HFF-Myc (cell line): ENCODE data around the gene AUNIP.

ENCODE experiments used
- DNase-seq: peaks from one replicate; pipeline ENCODE4 v3.0.0-alpha.2; 2011; ENCODE audit warnings: low read depth; ENCODE audit errors: extremely low read depth
- H3K4me3 ChIP-seq: replicated peaks from 2 replicates; pipeline ENCODE4 v1.5.1; 2011; ENCODE audit warnings: low read depth, mild to moderate bottlenecking, control low read depth, low read length
- CTCF ChIP-seq: IDR thresholded peaks from 2 replicates; pipeline ENCODE4 v1.5.1; 2012; ENCODE audit warnings: mild to moderate bottlenecking, low read depth, low read length, control low read depth; ENCODE audit errors: missing control alignments

AUNIP gene

GRCh38 chr1:25867210-25867991 lies 8.1 kb upstream of the AUNIP start:
- no peak overlapping the region for H3K4me3 ChIP-seq
- no peak for TF ChIP-seq CTCF
- no peak for DNase-seq

DNA sequence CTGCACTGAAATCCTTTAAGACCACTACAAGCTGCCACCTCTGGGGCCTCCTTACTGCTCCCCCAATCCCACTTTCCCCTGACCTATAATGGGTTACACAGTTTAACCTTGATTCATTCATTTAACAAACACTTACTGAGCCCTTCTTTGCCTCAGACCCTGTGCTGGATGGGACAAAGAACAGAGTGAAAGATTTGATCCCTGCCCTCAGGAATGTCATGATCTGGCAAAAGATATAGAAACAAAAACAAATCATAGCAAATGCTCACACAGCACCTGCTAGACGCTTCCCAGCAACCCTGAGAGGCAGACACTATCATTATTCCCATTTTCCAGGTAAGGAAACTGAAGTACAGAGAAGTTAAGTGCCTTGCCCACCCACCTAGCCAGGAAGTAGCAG lies 7.0 kb upstream of the AUNIP start:
- no peak for TF ChIP-seq CTCF
- no peak for DNase-seq
- no peak overlapping the region for H3K4me3 ChIP-seq

DNA sequence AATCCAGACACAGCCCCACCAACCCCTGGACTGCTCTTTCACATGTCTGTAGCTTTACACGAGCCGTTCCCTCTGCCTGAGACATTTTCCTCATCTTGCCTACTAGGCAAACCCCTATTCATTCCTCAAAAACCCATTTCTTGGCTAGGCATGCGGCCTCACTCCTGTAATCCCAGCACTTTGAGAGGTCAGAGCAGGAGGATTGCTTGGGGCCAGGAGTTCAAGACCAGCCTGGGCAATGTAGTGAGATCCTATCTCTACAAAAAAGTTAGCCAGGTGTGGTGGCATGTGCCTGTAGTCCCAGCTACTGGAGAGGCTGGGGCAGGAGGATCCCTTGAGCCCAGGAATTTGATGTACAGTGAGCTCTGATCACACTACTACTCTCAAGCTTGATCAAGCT lies 5.2 kb upstream of the AUNIP start:
- DNase-seq: no peak
- H3K4me3 ChIP-seq: no peak overlapping the region
- no peak for TF ChIP-seq CTCF

DNA sequence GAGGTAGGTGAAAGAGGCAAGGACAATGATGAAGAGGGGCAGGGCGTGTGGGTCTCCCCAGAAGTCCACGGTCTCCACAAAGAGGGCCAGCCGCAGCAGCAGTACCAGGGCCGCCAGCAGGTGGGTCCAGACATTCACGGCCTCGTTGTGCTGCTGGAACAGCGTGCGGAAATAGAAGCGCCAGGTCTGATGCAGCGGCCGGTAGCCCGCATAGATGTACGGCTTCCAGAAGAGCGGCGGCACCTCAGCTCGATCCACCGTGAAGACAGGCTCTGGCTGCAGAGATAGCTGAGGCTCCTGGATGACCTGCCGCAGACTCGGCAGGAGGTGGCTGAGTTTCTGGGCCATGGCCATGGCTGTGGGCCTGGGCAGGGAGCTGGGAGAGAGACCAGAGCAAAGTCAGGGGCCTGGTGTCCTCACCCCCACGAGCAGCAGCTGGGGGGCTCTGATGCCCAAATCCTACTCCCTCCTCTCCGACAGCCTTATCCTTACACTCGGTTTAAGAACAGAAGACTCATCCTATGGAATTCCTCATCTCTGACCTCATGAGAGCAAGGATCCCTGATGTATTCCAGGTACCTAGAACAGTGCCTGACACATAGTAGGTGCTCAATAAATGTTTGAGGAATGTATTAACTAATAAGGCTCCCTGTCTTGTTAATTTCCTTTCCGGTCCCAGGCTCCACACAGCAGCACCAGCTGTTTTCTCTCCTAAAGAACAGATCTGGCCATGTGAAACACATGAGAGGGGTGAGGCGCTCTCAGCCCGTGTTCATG lies 4.4 kb upstream of the AUNIP start:
- no peak for DNase-seq
- H3K4me3 ChIP-seq: no peak overlapping the region
- no peak for TF ChIP-seq CTCF

DNA sequence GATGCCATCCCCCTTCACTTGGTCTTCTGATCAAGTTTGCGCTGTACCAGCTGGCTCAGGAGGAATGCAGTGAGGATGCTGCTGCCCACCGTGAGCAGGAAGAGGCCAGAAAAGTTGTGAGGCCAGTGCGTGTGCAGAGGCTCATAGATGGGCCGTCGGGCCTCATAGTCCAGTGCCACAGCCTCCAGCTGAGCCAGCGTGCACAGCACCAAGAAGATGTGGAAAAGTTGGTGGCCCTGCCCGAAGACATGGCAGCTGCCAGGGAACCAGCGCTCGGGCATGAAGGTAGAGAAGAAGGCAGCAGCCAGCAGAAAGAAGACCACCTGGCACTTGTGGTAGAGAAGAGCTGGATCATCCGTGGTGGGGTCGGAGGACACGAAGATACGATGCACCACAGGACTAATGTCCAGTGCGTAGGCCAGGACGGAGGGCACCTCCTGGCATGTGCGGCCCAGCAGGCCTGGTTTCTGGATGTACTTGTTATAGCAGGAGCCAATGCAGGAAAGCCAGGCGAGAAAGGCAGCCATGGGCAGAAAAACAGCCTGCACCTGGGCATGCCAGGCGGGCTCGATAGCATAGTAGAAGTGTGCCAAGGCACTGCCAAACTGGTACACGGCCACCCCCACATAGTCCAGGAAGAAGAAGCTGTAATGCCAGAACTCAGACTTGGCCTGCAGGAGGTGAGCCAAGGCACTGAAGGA lies 3.7 kb upstream of the AUNIP start:
- TF ChIP-seq CTCF: no peak
- H3K4me3 ChIP-seq: no peak overlapping the region
- no peak for DNase-seq

DNA sequence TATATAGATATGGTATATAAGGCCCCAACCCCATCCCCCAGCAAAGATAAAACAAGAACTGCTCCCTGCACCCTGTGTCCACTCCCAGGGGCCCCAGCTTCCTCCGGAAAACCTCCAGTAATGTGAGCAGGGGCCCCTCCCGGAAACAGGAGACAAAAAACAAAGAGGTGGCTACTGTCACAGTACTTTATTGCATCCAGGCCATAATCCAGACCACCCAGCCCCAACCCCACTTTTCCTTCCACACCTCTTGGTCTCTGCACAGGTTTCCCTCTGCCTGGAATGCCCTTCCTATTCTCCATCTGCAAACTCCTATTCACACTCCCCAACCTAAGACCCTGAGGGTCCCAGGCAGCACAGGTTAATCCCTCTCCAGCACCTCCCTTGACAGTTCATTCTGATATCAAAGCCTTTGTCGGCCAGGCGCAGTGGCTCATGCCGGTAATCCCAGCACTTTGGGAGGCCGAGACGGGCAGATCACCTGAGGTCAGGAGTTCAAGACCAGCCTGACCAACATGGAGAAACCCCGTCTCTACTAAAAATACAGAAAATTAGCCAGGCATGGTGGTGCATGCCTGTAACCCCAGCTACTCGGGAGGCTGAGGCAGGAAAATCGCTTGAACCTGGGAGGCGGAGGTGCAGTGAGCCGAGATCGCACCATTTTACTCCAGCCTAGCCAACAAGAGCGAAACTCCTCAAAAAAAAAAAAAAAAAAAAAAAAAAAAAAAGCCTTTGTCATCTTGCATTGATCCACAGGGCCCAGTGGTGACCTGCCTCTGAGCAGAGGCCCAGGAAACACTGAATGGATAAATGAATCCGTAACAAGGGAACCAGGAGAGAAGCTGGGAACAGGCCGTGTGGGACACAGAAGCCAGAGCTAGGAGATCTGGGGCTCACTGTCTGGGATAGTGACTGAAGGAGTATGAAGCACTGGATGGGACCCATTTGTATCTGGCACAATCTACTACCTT lies 2.3 kb upstream of the AUNIP start:
- no peak for TF ChIP-seq CTCF
- no peak overlapping the region for H3K4me3 ChIP-seq
- DNase-seq: no peak
